ENCODE measurements around the gene TLE4. TPM values are rescaled to one million over a fixed set of nuclear protein-coding genes. Genes with fewer than 3 reads are reported as not detected.

Gene TLE4
- total and polyA plus RNA-seq, 10 of the 15 experiments (the other 5 are each of a cell fraction or from before 2014, with no cell fraction given), result 5.3 to 53.3 (median 23.3) TPM

- Histone ChIP-seq H3K27me3 (replicated peaks in 1 of 2; ENCODE audit: control insufficient read depth in 2 of 2, insufficient read depth in 2 of 2, low read length in 1 of 2) (no peaks in the 10 kb centered on the region), H3K79me2 (ENCODE audit: control insufficient read depth, insufficient read depth, low read length) (no peaks in the 10 kb centered on the region), H2AFZ (ENCODE audit: control insufficient read depth, low read depth, low read length) (no peak overlapping the region), H3K9me3 (replicated peaks; ENCODE audit: control insufficient read depth, insufficient read depth, low read length) (no peaks in the 10 kb centered on the region), H3K4me1 (ENCODE audit: control insufficient read depth, insufficient read depth, low read length) (peaks cover 11% of the 10 kb centered on the region), H3K27ac (ENCODE audit: control insufficient read depth, insufficient read depth) (no peak overlapping the region), H3K4me2 (ENCODE audit: control insufficient read depth, insufficient read depth) (no peak overlapping the region), H3K36me3 (ENCODE audit: control insufficient read depth in 2 of 2, insufficient read depth in 2 of 2, low read length in 1 of 2) (0 out of 4 replicates have a peak, but pooled peaks cover 0 to 1% of the 10 kb centered on the region in 2 experiments), H3K4me3 (no peak overlapping the region), H4K20me1 (ENCODE audit: control insufficient read depth, insufficient read depth) (no peaks in the 10 kb centered on the region), H3K9ac (ENCODE audit: control insufficient read depth, insufficient read depth, low read length) (no peak overlapping the region)
- ChIA-PET CTCF (no interaction called here), SMC1A (ENCODE audit: uncharacterized antibody, unreplicated experiment) (interaction anchor here (0.9 to 1.1 kb wide), 2 partner anchors 53 to 97 kb away, joined by 3 to 4 read pairs; partner anchors contain the start of gene TLE4), POLR2A (no interaction called here), RAD21 (ENCODE audit: unreplicated experiment) (no interaction called here)
- DNase-seq (ENCODE audit: low read depth, low spot score), result no peak
- in situ Hi-C loops (cut with MboI), result no loop called here
- 91% methylated on average over 4 of the region's 4 CpGs for WGBS (ENCODE audit: insufficient coverage, insufficient replicate concordance, low lambda C conversion rate, missing lambda C conversion rate)
- ATAC-seq, result no peak
- TF ChIP-seq EZH2 (IDR thresholded peaks at IDR 0.05; ENCODE audit: borderline replicate concordance, control insufficient read depth, low read depth, low read length) (no peak), CREB1 (IDR thresholded peaks at IDR 0.05; ENCODE audit: low read depth) (no peak), SMAD1 (IDR thresholded peaks at IDR 0.05; ENCODE audit: low read depth, partially characterized antibody) (no peak), STAT3 (IDR thresholded peaks at IDR 0.05; ENCODE audit: low read depth, low read length) (no peak), ATF7 (IDR thresholded peaks at IDR 0.05; ENCODE audit: low read depth) (no peak), NR2C2 (IDR thresholded peaks at IDR 0.05; ENCODE audit: borderline replicate concordance, control insufficient read depth, insufficient read length, low read depth) (no peak), CHD1 (IDR thresholded peaks at IDR 0.05; ENCODE audit: low read depth, low read length) (no peak), BCL11A (IDR thresholded peaks at IDR 0.05; ENCODE audit: low read depth, low read length) (no peak), FOXM1 (IDR thresholded peaks at IDR 0.05; ENCODE audit: low read depth, low read length) (no peak), SMC3 (IDR thresholded peaks at IDR 0.05; ENCODE audit: borderline replicate concordance, low read length) (no peak), IKZF2 (IDR thresholded peaks at IDR 0.05) (no peak)
- intact Hi-C loops (cut with micrococcal nuclease; ENCODE audit: unreplicated experiment), result no loop called here
- no peak for FAIRE-seq
- no TSS peak for BruUV-seq (replicated peaks)
These were observed 97.2 kb downstream of the TLE4 start for GRCh38 chr9:79668956-79669355.
